Epithelial cell of proximal tubule (primary cell): ENCODE results near the gene DNAJC13. TPM values are rescaled to one million over a fixed set of nuclear protein-coding genes. Genes with fewer than 3 reads are reported as not detected.

Experiments
- DNase-seq: peaks from one replicate; pipeline ENCODE4 v3.0.0-alpha.2; 2011; ENCODE audit warnings: low read depth
- H3K4me3 ChIP-seq: 2 replicates; pipeline ENCODE4 v1.5.1; 2011; ENCODE audit warnings: low read depth, mild to moderate bottlenecking, low read length
- CTCF ChIP-seq: conservative IDR thresholded peaks from 2 replicates; pipeline ENCODE4 v1.5.1; 2012; ENCODE audit warnings: low read depth, mild to moderate bottlenecking, low read length
- total RNA-seq: library from RNA; depleted of rRNA; stranded (reverse); fragments of >200 nt; gene quantifications from 2 replicates; pipeline ENCODE4 v1.2.3, GENCODE V29; 2015

The DNAJC13 gene
- total RNA-seq, 1 donor from 2014 or later = 21.6 TPM

GRCh38 chr3:132587401-132587800 is 170.1 kb downstream of the DNAJC13 start:
- DNase-seq = no peak
- TF ChIP-seq CTCF = no peak
- no peak overlapping the region for H3K4me3 ChIP-seq

Other genes starting within 250 kb of the DNAJC13 start
- 0.46 TPM in 1 of 2 replicates, not detected in the other for gene ACP3, start 100.1 kb upstream of the DNAJC13 start, total RNA-seq
- not detected in 2 replicates for gene ACKR4, start 179.8 kb downstream of the DNAJC13 start, total RNA-seq
- gene ACAD11, start 242.3 kb downstream of the DNAJC13 start, total RNA-seq = 8.3 and 18.6 TPM in 2 replicates
- 19.9 and 27.3 TPM in 2 replicates for gene UBA5, start 242.8 kb downstream of the DNAJC13 start, total RNA-seq